Erythroblast (primary cell): ENCODE results near the gene FBN3.

Source experiments
- DNase-seq, 2 experiments: peaks; one replicate each; lab custom pipeline; 2025; lab: John Stamatoyannopoulos, UW
- GATA1 ChIP-seq: IDR thresholded peaks from 2 replicates; pipeline ENCODE4 v1.6.1; 2011; ENCODE audit warnings: low read depth, mild to moderate bottlenecking, control low read depth, low read length, moderate library complexity
- POLR2A ChIP-seq: IDR thresholded peaks from 2 replicates; pipeline ENCODE4 v1.6.1; 2011; ENCODE audit warnings: mild to moderate bottlenecking, low read length

Gene FBN3

DNA sequence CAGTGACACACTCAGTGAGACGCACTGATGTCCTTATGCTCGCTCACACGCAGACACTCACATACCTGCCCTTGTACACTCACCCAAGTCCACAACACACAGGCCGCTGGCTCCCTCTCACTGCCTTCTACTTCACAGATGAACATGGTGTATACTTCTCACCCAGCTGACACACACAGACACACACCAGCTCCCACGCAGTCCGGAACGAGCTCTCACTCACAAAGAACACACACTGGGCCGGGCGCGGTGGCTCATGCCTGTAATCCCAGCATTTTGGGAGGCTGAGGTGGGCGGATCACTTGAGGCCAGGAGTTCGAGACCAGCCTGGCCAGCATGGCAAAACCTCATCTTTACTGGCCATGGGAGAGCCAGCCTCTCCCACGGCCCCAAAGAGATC, 65.2 kb downstream of the FBN3 start:
- DNase-seq, result no peak
- TF ChIP-seq POLR2A, result no peak
- no peak for TF ChIP-seq GATA1

DNA sequence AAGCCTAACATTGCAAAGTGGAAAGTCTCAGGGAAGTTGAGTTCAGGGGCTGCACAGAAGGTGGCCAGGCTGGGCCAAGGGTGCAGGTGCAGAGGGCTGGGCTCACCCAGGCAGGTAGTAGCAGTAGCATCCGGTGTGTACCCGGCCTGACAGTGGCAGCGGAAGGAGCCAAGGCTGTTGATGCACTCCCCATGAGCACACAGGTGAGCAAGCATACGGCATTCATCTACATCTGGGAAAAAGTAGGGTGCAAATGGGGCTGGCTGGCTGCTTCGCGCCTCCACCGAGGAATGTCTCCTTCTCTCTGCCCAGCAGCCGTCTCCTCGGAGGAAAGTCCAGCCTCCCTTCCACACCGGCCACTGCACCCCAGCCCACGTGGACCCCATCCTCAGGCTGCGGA, 66.3 kb downstream of the FBN3 start:
- DNase-seq, result no peak
- TF ChIP-seq POLR2A (no peak), GATA1 (no peak)

DNA sequence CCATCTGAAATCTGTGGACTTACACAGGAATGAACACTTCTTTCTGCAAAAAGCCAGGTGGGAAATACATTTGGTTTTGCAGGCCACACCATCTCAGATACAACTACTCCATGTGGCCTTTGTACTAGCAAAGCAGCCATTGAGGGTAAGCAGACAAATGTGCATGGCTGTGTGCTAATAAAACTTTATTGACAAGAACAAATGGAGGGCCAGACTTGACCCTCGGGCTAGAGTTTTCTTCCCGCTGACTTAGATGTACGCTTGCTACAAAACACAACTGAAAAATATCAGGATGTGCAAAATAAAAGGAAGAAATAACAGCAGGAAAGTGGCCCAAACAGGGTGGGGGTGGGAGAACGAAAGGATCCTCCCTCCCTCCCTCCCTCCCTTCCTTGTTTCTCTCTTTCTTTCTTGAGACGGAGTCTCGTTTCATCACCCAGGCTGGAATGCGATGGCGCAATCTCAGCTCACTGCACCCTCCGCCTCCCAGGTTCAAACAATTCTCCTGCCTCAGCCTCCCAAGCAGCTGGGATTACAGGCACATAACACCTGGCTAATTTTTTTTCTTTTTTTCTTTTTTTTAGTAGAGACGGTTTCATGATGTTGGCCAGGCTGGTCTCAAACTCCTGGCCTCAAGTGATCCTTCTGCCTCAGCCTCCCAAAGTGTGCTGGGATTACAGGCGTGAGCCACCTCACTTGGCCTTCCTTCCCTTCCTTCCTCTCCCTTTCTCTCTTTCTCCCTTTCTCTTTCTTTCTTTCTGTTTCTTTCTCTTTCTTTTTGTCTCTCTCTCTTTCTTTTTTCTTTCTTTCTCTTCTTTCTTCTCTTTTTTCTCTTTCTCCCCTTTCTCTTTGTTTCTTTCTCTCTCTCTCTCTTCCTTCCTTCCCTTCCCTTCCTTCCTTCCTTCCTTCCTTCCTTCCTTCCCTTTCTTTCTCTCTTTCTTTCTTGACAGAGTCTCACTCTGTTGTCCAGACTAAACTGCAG, 67.5 kb downstream of the FBN3 start:
- TF ChIP-seq GATA1, result no peak
- TF ChIP-seq POLR2A, result no peak
- DNase-seq, result no peak

- no peak for TF ChIP-seq POLR2A
- TF ChIP-seq GATA1, result no peak
- no peak for DNase-seq
These were observed 68.6 kb downstream of the FBN3 start for GRCh38 chr19:8080832-8081231.

DNA sequence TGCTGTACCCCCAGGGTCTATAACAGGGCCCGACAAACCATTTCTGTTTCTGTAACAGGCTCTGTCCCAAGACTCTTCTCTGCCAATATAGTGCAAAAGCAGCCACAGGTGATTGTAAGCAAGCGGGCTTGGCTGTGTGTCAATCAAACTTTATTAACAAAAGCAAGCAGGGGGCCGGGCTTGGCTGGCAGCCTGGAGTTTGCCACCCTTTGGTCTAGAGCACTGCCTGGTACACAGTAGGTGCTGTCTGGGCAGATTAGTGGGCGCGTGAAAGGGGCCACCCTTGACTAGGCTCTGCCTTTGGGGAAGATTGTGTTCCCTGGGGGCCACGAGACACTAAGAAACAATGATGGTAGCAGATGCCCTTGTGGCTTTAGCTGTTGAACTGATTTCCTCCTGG, 69.4 kb downstream of the FBN3 start:
- no peak for TF ChIP-seq GATA1
- no peak for TF ChIP-seq POLR2A
- DNase-seq, result no peak

GRCh38 chr19:8075158-8076074, 74.0 kb downstream of the FBN3 start:
- no peak for TF ChIP-seq POLR2A
- TF ChIP-seq GATA1, result no peak
- peak in 1 of 2 experiments; percentile 53 for DNase-seq

- DNase-seq, result peak in 1 of 2 experiments; percentile 31
- TF ChIP-seq POLR2A (no peak), GATA1 (no peak)
These were observed 74.9 kb downstream of the FBN3 start for GRCh38 chr19:8074501-8074900.

DNA sequence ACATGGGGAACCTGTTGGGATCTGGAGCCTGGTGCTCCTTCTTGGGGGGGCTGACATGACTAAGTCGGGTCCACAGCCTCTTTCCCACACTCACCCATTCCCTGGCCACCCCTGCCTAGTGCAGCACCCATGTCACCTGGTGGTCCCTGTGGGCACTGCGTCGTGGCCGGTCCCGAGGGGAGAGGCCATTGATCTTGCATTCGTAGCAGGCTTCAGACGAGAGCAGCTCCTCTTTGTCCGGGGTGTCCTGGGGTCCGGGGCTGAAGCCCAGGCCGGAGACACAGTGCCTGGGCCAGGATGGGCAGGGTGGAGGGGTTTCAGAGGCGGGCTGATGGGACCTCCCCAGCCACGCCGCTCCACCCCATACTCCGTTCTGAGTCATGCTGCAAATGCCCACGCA, 77.5 kb downstream of the FBN3 start:
- TF ChIP-seq GATA1, result no peak

GRCh38 chr19:8069096-8069973, 80.1 kb downstream of the FBN3 start:
- no peak for TF ChIP-seq GATA1

More for the DNA sequence above, 77.5 kb downstream of the FBN3 start:
- no peak for DNase-seq

GRCh38 chr19:8065875-8066261, 83.5 kb downstream of the FBN3 start:
- no peak for TF ChIP-seq GATA1
- no peak for TF ChIP-seq POLR2A

More at GRCh38 chr19:8069096-8069973, 80.1 kb downstream of the FBN3 start:
- peak; percentile 70 to 80 for DNase-seq

GRCh38 chr19:8064911-8065874, 84.2 kb downstream of the FBN3 start:
- no peak for TF ChIP-seq GATA1
- no peak for TF ChIP-seq POLR2A
- no peak for DNase-seq

More at GRCh38 chr19:8065875-8066261, 83.5 kb downstream of the FBN3 start:
- no peak for DNase-seq

GRCh38 chr19:8057545-8058270, 91.7 kb downstream of the FBN3 start:
- no peak for DNase-seq
- no peak for TF ChIP-seq POLR2A
- TF ChIP-seq GATA1, result no peak
